SK-MEL-5 (cell line): Measurements from ENCODE around the gene SAMD10. TPM values are rescaled to one million over a fixed set of nuclear protein-coding genes. Genes with fewer than 3 reads are reported as not detected.

Experiments used
- DNase-seq: peaks from one replicate; pipeline ENCODE4 v3.0.0-alpha.2; 2016; ENCODE audit warnings: low read depth, low spot score
- in situ Hi-C: cut with HindIII; loops from 2 replicates; pipeline ENCODE4 v1.10.0; 2016; ENCODE audit warnings: low sequenced_read_pairs, high pct_unique_total_duplicates, low pct_unique_long_range_greater_than_20kb
- total RNA-seq: library from RNA; depleted of rRNA; stranded (reverse); fragments of >200 nt; shearing (Covaris generic); gene quantifications from 2 replicates; pipeline ENCODE4 v1.2.3, GENCODE V29; 2014

SAMD10 gene
- total RNA-seq, 1 experiment from 2014 or later: not detected

GRCh38 chr20:63951398-63952209 is 27.8 kb downstream of the SAMD10 start:
- in situ Hi-C loops: no loop called here
- DNase-seq: no peak

- DNase-seq: no peak
- in situ Hi-C loops: no loop called here
Observed at GRCh38 chr20:63950701-63951397, 28.6 kb downstream of the SAMD10 start.

- in situ Hi-C loops: no loop called here
- DNase-seq: no peak
Observed at GRCh38 chr20:63947638-63948456, 31.6 kb downstream of the SAMD10 start.

- in situ Hi-C loops: no loop called here
- no peak for DNase-seq
Observed at GRCh38 chr20:63946986-63947637, 32.3 kb downstream of the SAMD10 start.

- in situ Hi-C loops: no loop called here
- no peak for DNase-seq
Observed at GRCh38 chr20:63945921-63946920, 33.2 kb downstream of the SAMD10 start.

GRCh38 chr20:63945031-63945658 is 34.3 kb downstream of the SAMD10 start:
- in situ Hi-C loops: no loop called here

GRCh38 chr20:63944078-63944941 is 35.1 kb downstream of the SAMD10 start:
- in situ Hi-C loops: no loop called here
- no peak for DNase-seq

More at GRCh38 chr20:63945031-63945658, 34.3 kb downstream of the SAMD10 start:
- DNase-seq: no peak

GRCh38 chr20:63943808-63944077 is 35.7 kb downstream of the SAMD10 start:
- in situ Hi-C loops: no loop called here
- DNase-seq: no peak

- DNase-seq: no peak
- in situ Hi-C loops: no loop called here
Observed at GRCh38 chr20:63942969-63943807, 36.3 kb downstream of the SAMD10 start.

GRCh38 chr20:63942250-63942951 is 37.0 kb downstream of the SAMD10 start:
- in situ Hi-C loops: no loop called here
- peak; percentile 29 for DNase-seq

- in situ Hi-C loops: no loop called here
- DNase-seq: no peak
Observed at GRCh38 chr20:63941282-63942081, 38.0 kb downstream of the SAMD10 start.

GRCh38 chr20:63940472-63941266 is 38.8 kb downstream of the SAMD10 start:
- DNase-seq: no peak
- in situ Hi-C loops: no loop called here

GRCh38 chr20:63940071-63940471 is 39.4 kb downstream of the SAMD10 start:
- in situ Hi-C loops: no loop called here

More at GRCh38 chr20:63940071-63940471, 39.4 kb downstream of the SAMD10 start:
- DNase-seq: no peak
